MM.1S (cell line): ENCODE results near the gene SPNS2.
A peak's percentile ranks its signal among the peaks of the same experiment; 100 is the strongest.

Experiments used
- DNase-seq: peaks from one replicate; pipeline ENCODE4 v3.0.0-alpha.2; 2015
- H2AFZ ChIP-seq: fragments of 300-600 bp; sonication (generic); 2 replicates; pipeline ENCODE4 v1.6.0; 2016; ENCODE audit warnings: antibody characterized with exemption, low read length
- H3F3A ChIP-seq: fragments of 300-600 bp; sonication (generic); 2 replicates; pipeline ENCODE4 v1.6.1; 2016; ENCODE audit warnings: mild to moderate bottlenecking, antibody characterized with exemption, low read length, moderate library complexity, mixed read lengths; ENCODE audit not compliant: insufficient read depth
- H3K27ac ChIP-seq: fragments of 300-600 bp; sonication (generic); 2 replicates; pipeline ENCODE4 v1.5.1; 2016; ENCODE audit warnings: mild to moderate bottlenecking, low read length
- H3K27me3 ChIP-seq: fragments of 300-600 bp; sonication (generic); replicated peaks from 2 replicates; pipeline ENCODE4 v1.6.0; 2016; ENCODE audit warnings: low read length; ENCODE audit not compliant: insufficient read depth
- H3K36me3 ChIP-seq: fragments of 300-600 bp; sonication (generic); replicated peaks from 2 replicates; pipeline ENCODE4 v1.6.1; 2016; ENCODE audit warnings: mild to moderate bottlenecking, low read length, mixed read lengths; ENCODE audit not compliant: insufficient read depth
- H3K4me1 ChIP-seq: fragments of 300-600 bp; sonication (generic); 2 replicates; pipeline ENCODE4 v1.6.1; 2016; ENCODE audit warnings: low read length, mixed read lengths
- H3K4me2 ChIP-seq: fragments of 300-600 bp; sonication (generic); 2 replicates; pipeline ENCODE4 v1.6.0; 2016; ENCODE audit warnings: low read depth, low read length
- H3K4me3 ChIP-seq: fragments of 300-600 bp; sonication (generic); 2 replicates; pipeline ENCODE4 v1.5.1; 2016; ENCODE audit warnings: low read length, mixed read lengths
- H3K79me2 ChIP-seq: fragments of 300-600 bp; sonication (generic); 2 replicates; pipeline ENCODE4 v1.6.1; 2016; ENCODE audit warnings: mixed run types, low read length, mixed read lengths
- H3K9ac ChIP-seq: fragments of 300-600 bp; sonication (generic); 2 replicates; pipeline ENCODE4 v1.6.1; 2016; ENCODE audit warnings: low read length, mixed read lengths
- H3K9me2 ChIP-seq: fragments of 300-600 bp; sonication (generic); replicated peaks from 2 replicates; pipeline ENCODE4 v1.6.1; 2016; ENCODE audit warnings: mild to moderate bottlenecking, low read length, mixed read lengths; ENCODE audit not compliant: insufficient read depth
- H3K9me3 ChIP-seq: fragments of 300-600 bp; sonication (generic); replicated peaks from 2 replicates; pipeline ENCODE4 v1.6.1; 2016; ENCODE audit warnings: mild to moderate bottlenecking, low read length, mixed read lengths; ENCODE audit not compliant: insufficient read depth
- H4K20me1 ChIP-seq: fragments of 300-600 bp; sonication (generic); 2 replicates; pipeline ENCODE4 v1.6.1; 2016; ENCODE audit warnings: mild to moderate bottlenecking, low read length, moderate library complexity, mixed read lengths; ENCODE audit not compliant: insufficient read depth
- CTCF ChIP-seq: fragments of 300-600 bp; sonication (generic); IDR thresholded peaks from 2 replicates; pipeline ENCODE4 v1.5.1; 2016; ENCODE audit warnings: antibody characterized with exemption, low read length, mixed read lengths
- EZH2 ChIP-seq: fragments of 300-600 bp; sonication (generic); optimal IDR thresholded peaks from 2 replicates; pipeline ENCODE3; 2017; ENCODE audit warnings: low read depth, mild to moderate bottlenecking, antibody characterized with exemption, low read length, mixed read lengths
- EZH2phosphoT487 ChIP-seq: fragments of 300-600 bp; sonication (generic); IDR thresholded peaks from 2 replicates; pipeline ENCODE4 v1.6.1; 2018; ENCODE audit warnings: antibody characterized with exemption, low read length

The SPNS2 gene

GRCh38 chr17:4498461-4499397 is at the start of gene SPNS2:
TSS of gene SPNS2 (plus strand) at chr17:4498881. CDS start at chr17:4499048, 167 bp downstream.
- Histone ChIP-seq H3K79me2 (peaks cover 13% of the 10 kb centered on the region), H3K9me3 (no peaks in the 10 kb centered on the region), H3K4me3 (peak within 1 kb of the TSS; percentile 52), H3K9ac (peak within 1 kb of the TSS; percentile 41), H3K4me1 (peaks cover 30% of the 10 kb centered on the region), H2AFZ (peak within 1 kb of the TSS; percentile 61; the same call in 1 of the 2 replicates), H3K9me2 (no peaks in the 10 kb centered on the region), H4K20me1 (no peaks in the 10 kb centered on the region), H3F3A (peaks cover 22% of the 10 kb centered on the region), H3K36me3 (no peaks in the 10 kb centered on the region), H3K4me2 (peak within 1 kb of the TSS; percentile 93), H3K27me3 (peaks cover 21% of the 10 kb centered on the region), H3K27ac (peak within 1 kb of the TSS; percentile 81)
- TF ChIP-seq CTCF (no peak), EZH2phosphoT487 (no peak), EZH2 (no peak)
- peak; percentile 73 for DNase-seq

- no peak overlapping the region for H3K27ac ChIP-seq
Measured at GRCh38 chr17:4449736-4450135, 48.9 kb upstream of the SPNS2 start.

GRCh38 chr17:4450710-4451316 is 47.9 kb upstream of the SPNS2 start:
- Histone ChIP-seq H3K36me3 (no peaks in the 10 kb centered on the region), H3F3A (no peaks in the 10 kb centered on the region), H3K4me2 (no peak overlapping the region), H3K9me3 (no peaks in the 10 kb centered on the region), H3K79me2 (no peaks in the 10 kb centered on the region), H2AFZ (no peak overlapping the region), H3K4me3 (no peak overlapping the region), H4K20me1 (no peaks in the 10 kb centered on the region), H3K9ac (no peak overlapping the region), H3K4me1 (no peaks in the 10 kb centered on the region), H3K9me2 (no peaks in the 10 kb centered on the region), H3K27ac (no peak overlapping the region), H3K27me3 (no peaks in the 10 kb centered on the region)
- DNase-seq, result no peak
- no peak for TF ChIP-seq EZH2phosphoT487
- no peak for TF ChIP-seq EZH2
- no peak for TF ChIP-seq CTCF

More at GRCh38 chr17:4449736-4450135, 48.9 kb upstream of the SPNS2 start:
- no peaks in the 10 kb centered on the region for H3K9me2 ChIP-seq
- no peaks in the 10 kb centered on the region for H3K79me2 ChIP-seq
- H2AFZ ChIP-seq, result no peak overlapping the region
- H3K36me3 ChIP-seq, result no peaks in the 10 kb centered on the region
- H3K9ac ChIP-seq, result no peak overlapping the region
- no peaks in the 10 kb centered on the region for H4K20me1 ChIP-seq
- no peaks in the 10 kb centered on the region for H3F3A ChIP-seq
- no peaks in the 10 kb centered on the region for H3K27me3 ChIP-seq
- H3K4me2 ChIP-seq, result no peak overlapping the region
- no peak for TF ChIP-seq EZH2
- TF ChIP-seq EZH2phosphoT487, result no peak
- TF ChIP-seq CTCF, result no peak
- H3K4me1 ChIP-seq, result no peaks in the 10 kb centered on the region
- DNase-seq, result no peak
- no peaks in the 10 kb centered on the region for H3K9me3 ChIP-seq
- H3K4me3 ChIP-seq, result no peak overlapping the region
